SU-DHL-6 (cell line): Measurements from ENCODE around the gene FOXD4L1.
"Not testable (repeated sequence)": the region's sequence is repeated elsewhere in the genome, so short reads cannot be mapped to it uniquely, and the experiment has no call there.

ENCODE experiments used
- H2AFZ ChIP-seq: fragments of 200-600 bp; sonication (generic); 2 replicates; pipeline ENCODE4 v1.6.1; 2014; ENCODE audit warnings: low read depth, mild to moderate bottlenecking, moderate library complexity, mixed read lengths, antibody characterized with exemption, low read length; ENCODE audit not compliant: severe bottlenecking
- H3F3A ChIP-seq: fragments of 200-600 bp; shearing (Covaris generic); 2 replicates; pipeline ENCODE4 v1.6.0; 2016; ENCODE audit warnings: antibody characterized with exemption, mild to moderate bottlenecking; ENCODE audit not compliant: insufficient read depth
- H3K27ac ChIP-seq: fragments of 200-600 bp; sonication (generic); 2 replicates; pipeline ENCODE4 v1.5.1; 2016; ENCODE audit warnings: low read depth, mild to moderate bottlenecking, low read length, moderate library complexity, mixed read lengths
- H3K27me3 ChIP-seq: fragments of 200-600 bp; sonication (generic), shearing (Covaris generic); 2 replicates; pipeline ENCODE4 v1.6.0; 2014; ENCODE audit warnings: mild to moderate bottlenecking, low read length
- H3K36me3 ChIP-seq: fragments of 200-600 bp; sonication (generic); 2 replicates; pipeline ENCODE4 v1.6.1; 2014; ENCODE audit warnings: mild to moderate bottlenecking, low read length, mixed read lengths
- H3K4me2 ChIP-seq: fragments of 300-600, 200-600 bp; shearing (Covaris generic), sonication (generic); 2 replicates; pipeline ENCODE4 v1.6.0; 2014; ENCODE audit warnings: low read length, low read depth, mild to moderate bottlenecking; ENCODE audit not compliant: poor library complexity, severe bottlenecking
- H3K4me3 ChIP-seq: fragments of 200-600 bp; sonication (generic); 2 replicates; pipeline ENCODE4 v1.5.1; 2014; ENCODE audit warnings: antibody characterized with exemption, low read length, mild to moderate bottlenecking, mixed read lengths; ENCODE audit not compliant: insufficient read depth, poor library complexity, severe bottlenecking
- H3K79me2 ChIP-seq: fragments of 200-600 bp; sonication (generic); 2 replicates; pipeline ENCODE4 v1.6.1; 2014; ENCODE audit warnings: mild to moderate bottlenecking, low read length, moderate library complexity; ENCODE audit not compliant: insufficient read depth
- H3K9ac ChIP-seq: fragments of 200-600 bp; sonication (generic); 2 replicates; pipeline ENCODE4 v1.7.0; 2014; ENCODE audit warnings: mild to moderate bottlenecking, low read length
- H3K9me2 ChIP-seq: fragments of 200-600 bp; sonication (generic); replicated peaks from 2 replicates; pipeline ENCODE4 v1.6.1; 2014; ENCODE audit warnings: low read length; ENCODE audit not compliant: insufficient read depth
- H3K9me3 ChIP-seq: fragments of 200-600 bp; sonication (generic); 2 replicates; pipeline ENCODE4 v1.6.1; 2014; ENCODE audit warnings: low read length, mixed read lengths; ENCODE audit not compliant: insufficient read depth
- H4K20me1 ChIP-seq: fragments of 200-600 bp; sonication (generic); 2 replicates; pipeline ENCODE4 v1.6.1; 2014; ENCODE audit warnings: low read depth, mild to moderate bottlenecking, antibody characterized with exemption, low read length, moderate library complexity, mixed read lengths

Gene FOXD4L1

DNA sequence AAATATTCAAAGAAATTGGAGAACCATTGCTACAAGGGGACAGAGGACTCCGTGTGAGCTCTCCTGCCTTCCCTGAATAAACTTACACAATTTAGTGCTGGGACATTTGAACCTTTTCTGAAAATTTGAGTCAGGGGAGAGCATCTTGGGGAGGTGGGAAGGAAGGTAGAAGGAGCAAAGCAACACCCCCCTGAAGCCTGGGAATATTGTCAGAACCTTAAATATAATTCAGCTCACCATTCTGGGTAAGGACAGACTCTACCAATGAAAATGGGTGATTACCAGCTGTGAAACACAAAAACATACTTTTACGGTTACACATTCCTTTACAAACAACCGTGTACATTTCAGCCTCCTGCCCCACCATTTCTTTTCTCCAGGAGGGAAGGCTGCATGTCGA lies at the start of gene FOXD4L1:
Gene FOXD4L1, plus strand, starts transcription at position 301 of the 400 bp plus-strand sequence. CDS start 592 bp downstream, outside the sequence.
- H3K9me2 ChIP-seq = not testable (repeated sequence)

DNA sequence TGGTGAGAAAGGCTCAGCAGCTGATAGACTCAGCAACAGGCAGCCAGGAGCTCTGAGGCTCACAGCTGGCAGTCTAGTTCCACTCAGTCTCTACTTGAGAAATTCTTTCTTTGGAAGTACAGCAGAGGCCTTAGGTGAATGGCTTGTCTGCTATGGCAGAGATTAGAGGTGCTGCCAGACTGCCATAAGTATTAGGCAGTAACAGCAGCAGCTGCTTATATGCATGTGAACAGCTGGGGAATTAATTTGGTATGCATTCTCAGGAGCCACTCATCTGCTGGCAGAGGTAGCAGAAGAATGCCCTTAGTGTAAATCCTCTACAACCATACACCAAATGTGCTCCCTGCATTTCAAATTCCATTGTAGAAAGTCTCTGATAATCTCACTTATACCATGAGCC lies 32.7 kb upstream of the FOXD4L1 start:
- not testable (repeated sequence) for H3K79me2 ChIP-seq, H3K9ac ChIP-seq, H3K4me2 ChIP-seq, H3K9me2 ChIP-seq, H2AFZ ChIP-seq, H3K27ac ChIP-seq, H3K27me3 ChIP-seq, H3F3A ChIP-seq, H3K36me3 ChIP-seq, H3K4me3 ChIP-seq, H3K9me3 ChIP-seq, H4K20me1 ChIP-seq

More for the DNA sequence above, at the start of gene FOXD4L1:
- H3K9me3 ChIP-seq, H3K9ac ChIP-seq, H3K36me3 ChIP-seq, H2AFZ ChIP-seq, H3K4me2 ChIP-seq, H3K27ac ChIP-seq, H3F3A ChIP-seq, H3K27me3 ChIP-seq, H4K20me1 ChIP-seq, H3K4me3 ChIP-seq, H3K79me2 ChIP-seq: not testable (repeated sequence)

DNA sequence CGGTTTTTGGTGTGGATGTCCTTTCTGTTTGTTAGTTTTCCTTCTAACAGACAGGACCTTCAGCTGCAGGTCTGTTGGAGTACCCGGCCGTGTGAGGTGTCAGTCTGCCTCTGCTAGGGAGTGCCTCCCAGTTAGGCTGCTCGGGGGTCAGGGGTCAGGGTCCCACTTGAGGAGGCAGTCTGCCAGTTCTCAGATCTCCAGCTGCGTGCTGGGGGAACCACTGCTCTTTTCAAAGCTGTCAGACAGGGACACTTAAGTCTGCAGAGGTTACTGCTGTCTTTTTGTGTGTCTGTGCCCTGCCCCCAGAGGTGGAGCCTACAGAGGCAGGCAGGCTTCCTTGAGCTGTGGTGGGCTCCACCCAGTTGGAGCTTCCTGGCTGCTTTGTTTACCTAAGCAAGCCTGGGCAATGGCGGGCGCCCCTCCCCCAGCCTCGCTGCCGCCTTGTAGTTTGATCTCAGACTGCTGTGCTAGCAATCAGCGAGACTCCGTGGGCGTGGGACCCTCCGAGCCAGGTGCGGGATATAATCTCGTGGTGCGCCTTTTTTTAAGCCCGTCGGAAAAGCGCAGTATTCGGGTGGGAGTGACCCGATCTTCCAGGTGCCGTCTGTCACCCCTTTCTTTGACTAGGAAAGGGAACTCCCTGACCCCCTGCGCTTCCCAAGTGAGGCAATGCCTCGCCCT lies 21.6 kb upstream of the FOXD4L1 start:
- H3K9me3 ChIP-seq, H3K36me3 ChIP-seq, H3K79me2 ChIP-seq, H3K9ac ChIP-seq, H3F3A ChIP-seq, H2AFZ ChIP-seq, H4K20me1 ChIP-seq, H3K27me3 ChIP-seq, H3K4me3 ChIP-seq, H3K4me2 ChIP-seq, H3K9me2 ChIP-seq, H3K27ac ChIP-seq: not testable (repeated sequence)

DNA sequence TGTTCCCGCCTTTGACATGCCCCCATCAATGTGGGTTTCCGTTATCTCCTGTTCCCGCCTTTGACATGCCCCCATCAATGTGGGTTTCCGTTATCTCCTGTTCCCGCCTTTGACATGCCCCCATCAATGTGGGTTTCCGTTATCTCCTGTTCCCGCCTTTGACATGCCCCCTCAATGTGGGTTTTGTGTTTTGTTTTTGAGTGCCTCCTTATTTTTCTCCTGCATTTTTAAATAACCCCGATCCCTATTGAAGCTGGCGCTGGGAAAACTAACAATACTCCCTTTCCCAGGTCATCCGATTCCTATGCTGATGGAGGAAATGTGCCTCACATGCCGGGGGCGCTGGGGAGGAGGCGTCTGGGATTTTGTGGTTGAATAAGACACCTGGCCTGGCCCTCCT lies 1.9 kb upstream of the FOXD4L1 start:
- H3K4me2 ChIP-seq, H3K9me2 ChIP-seq, H3K4me3 ChIP-seq, H4K20me1 ChIP-seq, H3K79me2 ChIP-seq, H3K36me3 ChIP-seq, H2AFZ ChIP-seq, H3F3A ChIP-seq, H3K9me3 ChIP-seq, H3K9ac ChIP-seq, H3K27ac ChIP-seq, H3K27me3 ChIP-seq: not testable (repeated sequence)

DNA sequence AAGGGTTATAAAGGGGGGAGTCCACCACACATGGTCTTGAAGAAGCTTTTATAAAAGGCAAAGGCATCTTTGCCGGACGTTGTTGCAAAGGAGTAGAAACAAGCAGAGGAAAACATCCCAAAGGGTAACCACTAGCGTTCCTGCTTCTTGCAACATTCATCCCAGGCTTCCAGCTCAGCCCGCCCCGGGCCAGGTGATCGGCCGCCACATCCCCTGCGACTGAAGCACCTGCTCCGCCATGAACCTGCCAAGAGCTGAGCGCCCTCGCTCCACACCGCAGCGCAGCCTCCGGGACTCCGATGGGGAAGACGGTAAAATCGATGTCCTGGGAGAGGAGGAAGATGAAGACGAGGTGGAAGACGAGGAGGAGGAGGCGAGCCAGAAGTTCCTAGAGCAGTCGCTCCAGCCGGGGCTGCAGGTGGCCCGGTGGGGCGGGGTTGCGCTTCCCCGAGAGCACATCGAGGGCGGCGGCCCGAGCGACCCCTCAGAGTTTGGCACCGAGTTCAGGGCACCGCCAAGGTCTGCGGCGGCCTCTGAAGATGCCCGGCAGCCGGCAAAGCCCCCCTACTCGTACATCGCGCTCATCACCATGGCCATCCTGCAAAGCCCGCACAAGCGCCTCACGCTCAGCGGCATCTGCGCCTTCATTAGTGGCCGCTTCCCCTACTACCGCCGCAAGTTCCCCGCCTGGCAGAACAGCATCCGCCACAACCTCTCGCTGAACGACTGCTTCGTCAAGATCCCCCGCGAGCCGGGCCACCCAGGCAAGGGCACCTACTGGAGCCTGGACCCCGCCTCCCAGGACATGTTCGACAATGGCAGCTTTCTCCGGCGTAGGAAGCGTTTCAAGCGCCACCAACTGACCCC lies 787 bp downstream of the FOXD4L1 start:
- not testable (repeated sequence) for H3K4me3 ChIP-seq, H2AFZ ChIP-seq, H3K9me2 ChIP-seq, H4K20me1 ChIP-seq, H3F3A ChIP-seq, H3K4me2 ChIP-seq, H3K27ac ChIP-seq, H3K27me3 ChIP-seq, H3K36me3 ChIP-seq, H3K9ac ChIP-seq, H3K9me3 ChIP-seq, H3K79me2 ChIP-seq

DNA sequence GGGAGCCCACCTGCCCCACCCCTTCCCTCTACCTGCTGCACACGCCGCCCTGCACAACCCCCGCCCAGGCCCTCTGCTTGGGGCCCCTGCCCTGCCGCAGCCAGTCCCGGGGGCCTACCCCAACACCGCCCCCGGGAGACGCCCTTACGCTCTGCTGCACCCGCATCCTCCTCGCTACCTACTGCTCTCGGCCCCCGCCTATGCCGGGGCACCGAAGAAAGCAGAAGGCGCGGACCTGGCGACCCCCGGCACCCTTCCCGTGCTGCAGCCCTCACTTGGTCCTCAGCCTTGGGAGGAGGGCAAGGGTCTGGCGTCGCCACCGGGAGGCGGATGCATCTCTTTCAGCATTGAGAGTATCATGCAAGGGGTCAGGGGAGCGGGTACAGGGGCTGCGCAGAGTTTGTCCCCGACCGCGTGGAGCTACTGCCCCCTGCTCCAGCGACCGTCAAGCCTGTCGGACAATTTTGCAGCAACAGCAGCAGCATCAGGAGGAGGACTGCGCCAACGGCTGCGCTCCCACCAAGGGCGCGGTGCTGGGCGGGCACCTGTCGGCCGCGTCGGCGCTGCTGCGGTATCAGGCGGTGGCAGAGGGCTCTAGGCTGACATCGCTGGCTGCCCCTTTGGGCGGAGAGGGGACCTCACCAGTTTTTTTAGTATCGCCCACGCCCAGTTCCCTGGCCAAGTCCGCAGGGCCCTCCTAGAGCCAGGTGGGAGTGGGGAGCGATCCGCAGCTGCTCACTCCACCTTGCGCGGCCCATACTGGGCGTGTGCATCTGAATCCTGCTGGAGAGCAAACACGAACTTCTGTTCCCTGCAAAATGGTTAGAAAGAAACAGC lies 1.6 kb downstream of the FOXD4L1 start:
- H3K9ac ChIP-seq, H3F3A ChIP-seq, H3K4me2 ChIP-seq, H4K20me1 ChIP-seq, H3K36me3 ChIP-seq, H3K4me3 ChIP-seq, H3K27ac ChIP-seq, H2AFZ ChIP-seq, H3K27me3 ChIP-seq, H3K9me2 ChIP-seq, H3K79me2 ChIP-seq, H3K9me3 ChIP-seq: not testable (repeated sequence)

DNA sequence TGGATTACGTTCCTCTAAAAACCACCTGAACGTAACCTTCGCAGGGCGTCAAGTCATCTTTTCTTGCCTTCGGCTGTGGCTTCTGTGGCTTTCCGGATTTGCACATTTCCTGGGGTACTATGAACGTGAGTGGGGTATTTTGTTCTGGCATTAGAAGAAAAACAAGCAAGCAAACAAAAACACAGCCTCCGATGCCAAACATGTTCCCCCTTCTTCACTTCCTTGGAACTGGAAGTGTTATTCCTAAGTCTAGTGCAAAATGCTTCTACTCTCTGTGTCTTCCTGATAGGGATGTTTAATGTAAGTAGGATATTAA lies 2.2 kb downstream of the FOXD4L1 start:
- not testable (repeated sequence) for H3K4me2 ChIP-seq, H4K20me1 ChIP-seq, H3K27me3 ChIP-seq, H3K9me2 ChIP-seq, H2AFZ ChIP-seq, H3F3A ChIP-seq, H3K36me3 ChIP-seq, H3K79me2 ChIP-seq, H3K4me3 ChIP-seq, H3K9me3 ChIP-seq, H3K27ac ChIP-seq, H3K9ac ChIP-seq
